GM12878 (cell line): ENCODE results near the gene CREB5. TPM values are rescaled to one million over a fixed set of nuclear protein-coding genes. Genes with fewer than 3 reads are reported as not detected.

ENCODE experiments used
- ATAC-seq: fragments of 200-7000 bp; cut with Tn5 transposase; 3 replicates; pipeline ENCODE4 v1.9.1; 2020; ENCODE audit warnings: mild to moderate bottlenecking, moderate library complexity
- BruUV-seq: library from RNA; stranded (reverse); fragments of 400-500 nt; replicated peaks from 2 replicates; lab custom pipeline; 2021; lab: Mats Ljungman, UMichigan
- CTCF ChIA-PET: fragments of 300-600 bp; sonication (Branson Sonifier 250); formaldehyde crosslinking; extraction: SDS; loops from one replicate; lab custom pipeline; 2021; ENCODE audit warnings: inconsistent platforms; lab: Yijun Ruan, JAX
- POLR2A ChIA-PET: fragments of 350-600 bp; formaldehyde crosslinking; extraction: SDS; loops from one replicate; lab custom pipeline; 2021; ENCODE audit warnings: inconsistent platforms; lab: Charles Lee
- RAD21 ChIA-PET: fragments of 300-600 bp; sonication (Branson Sonifier 250); formaldehyde crosslinking; loops from one replicate; lab custom pipeline; 2023; ENCODE audit warnings: antibody characterized with exemption; ENCODE audit not compliant: unreplicated experiment; lab: Charles Lee
- SMC1A ChIA-PET: fragments of 300-600 bp; sonication (Branson Sonifier 250); formaldehyde crosslinking; loops from one replicate; lab custom pipeline; 2023; ENCODE audit not compliant: unreplicated experiment, uncharacterized antibody; lab: Charles Lee
- DNase-seq: peaks from one replicate; pipeline ENCODE4 v3.0.0-alpha.2; 2011; ENCODE audit warnings: low read depth, low spot score
- FAIRE-seq: peaks from 3 replicates; lab custom pipeline; 2011; peaks lifted over from hg19 to GRCh38; lab: Jason Lieb, UNC
- H2AFZ ChIP-seq: 2 replicates; pipeline ENCODE4 v1.6.0; 2011; ENCODE audit warnings: low read depth, low read length, control low read depth; ENCODE audit not compliant: control insufficient read depth
- H3K27ac ChIP-seq: 2 replicates; pipeline ENCODE4 v1.5.1; 2011; ENCODE audit warnings: control low read depth; ENCODE audit not compliant: control insufficient read depth, insufficient read depth
- H3K27me3 ChIP-seq, 2 experiments: replicated peaks in 1 of 2; 2 replicates each; pipeline versions ENCODE4 v1.6.0 to v1.6.1; 2011; ENCODE audit warnings: low read length in 1 of 2; ENCODE audit not compliant: control insufficient read depth in 2 of 2, insufficient read depth in 2 of 2
- H3K36me3 ChIP-seq, 2 experiments: 2 replicates each; pipeline ENCODE4 v1.5.1; 2011; ENCODE audit warnings: low read length in 1 of 2; ENCODE audit not compliant: control insufficient read depth in 2 of 2, insufficient read depth in 2 of 2
- H3K4me1 ChIP-seq: 2 replicates; pipeline ENCODE4 v1.6.1; 2011; ENCODE audit warnings: mild to moderate bottlenecking, low read length, moderate library complexity, mixed read lengths; ENCODE audit not compliant: control insufficient read depth, insufficient read depth
- H3K4me2 ChIP-seq: 2 replicates; pipeline ENCODE4 v1.6.0; 2011; ENCODE audit warnings: control low read depth; ENCODE audit not compliant: control insufficient read depth, insufficient read depth
- H3K4me3 ChIP-seq: fragments of 200-600 bp; sonication (generic); 2 replicates; pipeline ENCODE4 v1.5.1; 2016
- H3K79me2 ChIP-seq: 2 replicates; pipeline ENCODE4 v1.6.0; 2011; ENCODE audit warnings: low read length; ENCODE audit not compliant: control insufficient read depth, insufficient read depth
- H3K9ac ChIP-seq: 2 replicates; pipeline ENCODE4 v1.8.0; 2011; ENCODE audit warnings: low read length, control low read depth, mixed read lengths; ENCODE audit not compliant: control insufficient read depth, insufficient read depth
- H3K9me3 ChIP-seq: replicated peaks from 3 replicates; pipeline ENCODE4 v1.5.1; 2011; ENCODE audit warnings: mild to moderate bottlenecking, low read length; ENCODE audit not compliant: control insufficient read depth, insufficient read depth
- H4K20me1 ChIP-seq: 2 replicates; pipeline ENCODE4 v1.6.0; 2011; ENCODE audit not compliant: control insufficient read depth, insufficient read depth
- CBX5 ChIP-seq: sonication (generic); IDR thresholded peaks from 2 replicates; pipeline ENCODE4 v1.6.1; 2016; ENCODE audit warnings: low read depth, moderate library complexity, mild to moderate bottlenecking, inconsistent platforms
- CHD4 ChIP-seq: fragments of 200-600 bp; sonication (generic); IDR thresholded peaks from 2 replicates; pipeline ENCODE4 v1.6.1; 2016; ENCODE audit warnings: mild to moderate bottlenecking
- CTCF ChIP-seq, 3 experiments: IDR thresholded peaks in 2 of 3; conservative IDR thresholded peaks in 1 of 3; 2 replicates each; pipeline ENCODE4 v1.5.1; 2011; ENCODE audit warnings: low read depth in 3 of 3, low read length in 3 of 3, mild to moderate bottlenecking in 3 of 3, control low read depth in 2 of 3, moderate library complexity in 2 of 3, inconsistent platforms in 1 of 3, mixed read lengths in 1 of 3; ENCODE audit not compliant: control insufficient read depth in 2 of 3, insufficient read depth in 1 of 3; ENCODE audit errors: extremely low read depth in 1 of 3
- ESRRA ChIP-seq: IDR thresholded peaks from 2 replicates; pipeline ENCODE4 v1.6.1; 2012; ENCODE audit warnings: mild to moderate bottlenecking, low read length, improper control_type of control experiment
- MXI1 ChIP-seq: fragments of 150-350 bp; IDR thresholded peaks from 2 replicates; pipeline ENCODE4 v1.6.1; 2011; ENCODE audit warnings: low read depth, mild to moderate bottlenecking, inconsistent platforms, low read length, improper control_type of control experiment
- NFYA ChIP-seq: IDR thresholded peaks from 2 replicates; pipeline ENCODE4 v1.6.1; 2011; ENCODE audit warnings: low read depth, mild to moderate bottlenecking, low read length, improper control_type of control experiment, borderline replicate concordance
- NKRF ChIP-seq: fragments of 450-650 bp; conservative IDR thresholded peaks from 2 replicates; pipeline ENCODE4 v1.6.1; 2017; ENCODE audit warnings: mild to moderate bottlenecking, moderate library complexity
- POLR2AphosphoS5 ChIP-seq: IDR thresholded peaks from 2 replicates; pipeline ENCODE4 v1.6.1; 2011; ENCODE audit warnings: mild to moderate bottlenecking, low read length, inconsistent platforms
- POU2F2 ChIP-seq: IDR thresholded peaks from 3 replicates; pipeline ENCODE4 v1.6.1; 2011; ENCODE audit warnings: low read depth, mild to moderate bottlenecking, low read length, borderline replicate concordance
- SREBF2 ChIP-seq: IDR thresholded peaks from 2 replicates; pipeline ENCODE4 v1.6.1; 2012; ENCODE audit warnings: mild to moderate bottlenecking, low read length
- USF2 ChIP-seq: IDR thresholded peaks from 2 replicates; pipeline ENCODE4 v1.6.1; 2011; ENCODE audit warnings: low read depth, low read length, improper control_type of control experiment, borderline replicate concordance
- ZBTB11 ChIP-seq: fragments of 450-650 bp; formaldehyde crosslinking; IDR thresholded peaks from 2 replicates; pipeline ENCODE4 v1.5.0; 2022; ENCODE audit warnings: mild to moderate bottlenecking, missing genetic modification characterization
- WGBS: methylation state at CpG from one replicate; pipeline ENCODE4 v1.1.6; 2016; ENCODE audit warnings: low lambda C conversion rate; ENCODE audit not compliant: insufficient replicate concordance, insufficient coverage; ENCODE audit errors: missing lambda C conversion rate; 5-methylcytosine and 5-hydroxymethylcytosine counted together
- in situ Hi-C: fragments of 300-500 bp; cut with MboI; formaldehyde crosslinking; loops from 9 replicates; pipeline ENCODE4 v1.14.3; 2018; ENCODE audit warnings: mixed read lengths
- intact Hi-C: fragments of 100-400 bp; cut with micrococcal nuclease; formaldehyde crosslinking; loops from one replicate; pipeline ENCODE4 v1.14.2; 2022; ENCODE audit not compliant: unreplicated experiment
- polyA plus RNA-seq, 11 experiments: library from polyadenylated mRNA; depleted of rRNA in 4 of 11; unstranded in 6 of 11; stranded (reverse) in 5 of 11; fragments of >200 nt; fragmentation: Nextera tagmentation in 4 of 11; fragmentation: Illumina TruSeq in 1 of 11; extraction: Ambion mirVana in 4 of 11; extraction: Trizol in 1 of 11; gene quantifications; 1 replicate in 1 of 11; 2 replicates in 10 of 11; pipeline versions ENCODE4 v1.2.1 to v1.2.3, GENCODE V29; 2011 to 2016; ENCODE audit warnings: inconsistent platforms in 2 of 11, missing spikeins in 2 of 11, low read depth in 1 of 11
- total RNA-seq, 4 experiments: library from RNA; depleted of rRNA in 3 of 4; stranded (reverse); fragments of >200 nt in 3 of 4; fragmentation: Illumina TruSeq in 1 of 4; extraction: Trizol in 1 of 4; gene quantifications; 2 replicates each; pipeline versions ENCODE4 v1.2.1 to v1.2.3, GENCODE V29; 2013 to 2021

Gene CREB5
- total and polyA plus RNA-seq, 10 of the 15 experiments (the other 5 are each of a cell fraction or from before 2014, with no cell fraction given) = 12.9 to 74.1 (median 53.0) TPM

GRCh38 chr7:28608731-28609130, 196.4 kb downstream of the CREB5 start:
- H3K27ac ChIP-seq = no peak overlapping the region
- no peak overlapping the region for H3K9ac ChIP-seq
- no peak overlapping the region for H3K4me3 ChIP-seq
- H3K36me3 ChIP-seq = no peaks in the 10 kb centered on the region
- ChIA-PET SMC1A (interaction anchor here (0.7 to 4.4 kb wide), 7 partner anchors 9 to 130 kb away, joined by 3 to 70 read pairs (median 6); no protein-coding TSS in a partner anchor), CTCF (interaction anchor here (2.4 kb wide), 1 partner anchor 11 kb away, joined by 9 read pairs; no protein-coding TSS in a partner anchor), POLR2A (interaction anchor here (0.6 to 3.7 kb wide), 3 partner anchors 30 to 197 kb away, joined by 3 to 20 read pairs (median 6); partner anchors contain the start of gene CREB5), RAD21 (interaction anchor here (1.0 to 2.3 kb wide), 7 partner anchors 10 to 38 kb away, joined by 3 to 12 read pairs (median 4); no protein-coding TSS in a partner anchor)
- DNase-seq = no peak
- no peak for FAIRE-seq
- intact Hi-C loops (no loop called here), in situ Hi-C loops (no loop called here)
- no peaks in the 10 kb centered on the region for H4K20me1 ChIP-seq
- H3K27me3 ChIP-seq = no peaks in the 10 kb centered on the region; a peak in 1 of 4 replicates
- no peak overlapping the region for H3K4me2 ChIP-seq
- ATAC-seq = no peak
- no peaks in the 10 kb centered on the region for H3K9me3 ChIP-seq
- H3K79me2 ChIP-seq = no peaks in the 10 kb centered on the region; the same call in 1 of the 2 replicates
- no peak overlapping the region for H2AFZ ChIP-seq
- H3K4me1 ChIP-seq = no peaks in the 10 kb centered on the region; the same call in 1 of the 2 replicates
- 82% methylated on average over 3 of the region's 3 CpGs for WGBS
- BruUV-seq = no TSS peak
- TF ChIP-seq USF2 (no peak), CTCF (IDR thresholded peaks at IDR 0.05 in 2 of 3, conservative IDR thresholded peaks at IDR 0.05 in 1 of 3; ENCODE audit: control insufficient read depth in 2 of 3, extremely low read depth in 1 of 3, insufficient read depth in 1 of 3, low read depth in 3 of 3, low read length in 3 of 3) (no peak), POU2F2 (no peak), NKRF (no peak), SREBF2 (no peak), POLR2AphosphoS5 (no peak), NFYA (no peak), MXI1 (no peak), ZBTB11 (CRISPR knock-in tag) (no peak), CBX5 (no peak), CHD4 (no peak), ESRRA (no peak)
